Mesenchymal stem cell (in vitro differentiated cells and primary cell): ENCODE data around the gene SLC24A3.

ENCODE experiments used
- DNase-seq: peaks from one replicate; pipeline ENCODE4 v3.0.0-alpha.2; 2013
- H2AFZ ChIP-seq: one replicate; pipeline ENCODE4 v1.6.1; 2013; ENCODE audit warnings: low read depth, mild to moderate bottlenecking, control low read depth, inconsistent platforms, low read length, moderate library complexity
- H2AK5ac ChIP-seq: 2 replicates; pipeline ENCODE4 v1.6.1; 2013; ENCODE audit warnings: low read length, moderate library complexity, mild to moderate bottlenecking, inconsistent platforms; ENCODE audit not compliant: severe bottlenecking
- H2BK120ac ChIP-seq: one replicate; pipeline ENCODE4 v1.6.1; 2013; ENCODE audit warnings: low read depth, mild to moderate bottlenecking, inconsistent platforms, low read length, moderate library complexity
- H2BK12ac ChIP-seq, 2 experiments: one replicate each; pipeline ENCODE4 v1.6.1; 2013; ENCODE audit warnings: inconsistent platforms in 2 of 2, low read length in 2 of 2, mild to moderate bottlenecking in 2 of 2, moderate library complexity in 2 of 2, control low read depth in 1 of 2
- H2BK15ac ChIP-seq: one replicate; pipeline ENCODE4 v1.6.1; 2013; ENCODE audit warnings: mild to moderate bottlenecking, low read depth, inconsistent platforms; ENCODE audit not compliant: poor library complexity, severe bottlenecking
- H2BK5ac ChIP-seq: 2 replicates; pipeline ENCODE4 v1.6.1; 2013; ENCODE audit warnings: low read depth, mild to moderate bottlenecking, low read length, control low read depth, inconsistent platforms; ENCODE audit not compliant: poor library complexity, severe bottlenecking
- H3K14ac ChIP-seq, 2 experiments: one replicate each; pipeline ENCODE4 v1.6.1; 2013; ENCODE audit warnings: inconsistent platforms in 2 of 2, low read length in 2 of 2, control low read depth in 1 of 2, mild to moderate bottlenecking in 1 of 2, moderate library complexity in 1 of 2
- H3K18ac ChIP-seq, 2 experiments: one replicate each; pipeline ENCODE4 v1.6.1; 2013; ENCODE audit warnings: inconsistent platforms in 2 of 2, low read length in 2 of 2, control low read depth in 1 of 2, low read depth in 1 of 2, mild to moderate bottlenecking in 1 of 2
- H3K23ac ChIP-seq, 2 experiments: one replicate each; pipeline ENCODE4 v1.6.1; 2013; ENCODE audit warnings: inconsistent platforms in 2 of 2, low read length in 2 of 2, mild to moderate bottlenecking in 2 of 2, moderate library complexity in 2 of 2, control low read depth in 1 of 2
- H3K27ac ChIP-seq: 2 replicates; pipeline ENCODE4 v1.5.1; 2013; ENCODE audit warnings: mild to moderate bottlenecking, moderate library complexity, low read length, control low read depth, inconsistent platforms; ENCODE audit not compliant: poor library complexity, severe bottlenecking
- H3K27me3 ChIP-seq, 2 experiments: 2 replicates each; pipeline versions ENCODE4 v1.6.1 to v1.7.0; 2013; ENCODE audit warnings: low read length in 2 of 2, mild to moderate bottlenecking in 2 of 2, moderate library complexity in 2 of 2, control low read depth in 1 of 2, inconsistent platforms in 1 of 2; ENCODE audit not compliant: control insufficient read depth in 1 of 2, insufficient read depth in 1 of 2
- H3K36me3 ChIP-seq, 2 experiments: 2 replicates each; pipeline versions ENCODE4 v1.6.1 to v1.7.0; 2013; ENCODE audit warnings: low read length in 2 of 2, control low read depth in 1 of 2, inconsistent platforms in 1 of 2, low read depth in 1 of 2, mild to moderate bottlenecking in 1 of 2; ENCODE audit not compliant: insufficient read depth in 2 of 2, control insufficient read depth in 1 of 2
- H3K4ac ChIP-seq, 2 experiments: one replicate each; pipeline ENCODE4 v1.6.1; 2013; ENCODE audit warnings: inconsistent platforms in 2 of 2, low read length in 2 of 2, mild to moderate bottlenecking in 2 of 2, moderate library complexity in 2 of 2, control low read depth in 1 of 2, low read depth in 1 of 2
- H3K4me1 ChIP-seq: 2 replicates; pipeline ENCODE4 v1.6.1; 2013; ENCODE audit warnings: low read depth, low read length, control low read depth; ENCODE audit not compliant: control insufficient read depth, insufficient read depth
- H3K4me2 ChIP-seq: 2 replicates; pipeline ENCODE4 v1.6.1; 2013; ENCODE audit warnings: low read length, mild to moderate bottlenecking, inconsistent platforms; ENCODE audit not compliant: poor library complexity, severe bottlenecking
- H3K4me3 ChIP-seq, 2 experiments: 2 replicates each; pipeline versions ENCODE4 v1.5.1 to v1.7.0; 2013; ENCODE audit warnings: low read length in 2 of 2, mild to moderate bottlenecking in 2 of 2, control low read depth in 1 of 2, low read depth in 1 of 2; ENCODE audit not compliant: insufficient read depth in 1 of 2
- H3K79me1 ChIP-seq: replicated peaks from 2 replicates; pipeline ENCODE4 v1.6.1; 2013; ENCODE audit warnings: mild to moderate bottlenecking, control low read depth, low read length, inconsistent platforms; ENCODE audit not compliant: poor library complexity, severe bottlenecking
- H3K9ac ChIP-seq: 2 replicates; pipeline ENCODE4 v1.7.0; 2013; ENCODE audit warnings: mild to moderate bottlenecking, low read length, moderate library complexity
- H3K9me3 ChIP-seq: 2 replicates; pipeline ENCODE4 v1.7.0; 2013; ENCODE audit warnings: mild to moderate bottlenecking, low read length; ENCODE audit not compliant: control insufficient read depth
- H4K8ac ChIP-seq: one replicate; pipeline ENCODE4 v1.6.1; 2013; ENCODE audit warnings: inconsistent platforms, mild to moderate bottlenecking, low read length, moderate library complexity
- H4K91ac ChIP-seq: one replicate; pipeline ENCODE4 v1.6.1; 2013; ENCODE audit warnings: mild to moderate bottlenecking, low read length, inconsistent platforms
- WGBS: methylation state at CpG from one replicate; pipeline ENCODE4 v1.1.7; 2013; ENCODE audit warnings: mixed read lengths; 5-methylcytosine and 5-hydroxymethylcytosine counted together

Gene SLC24A3

GRCh38 chr20:19743640-19743995, 531.2 kb downstream of the SLC24A3 start:
- Histone ChIP-seq H2BK5ac (no peak overlapping the region), H2BK15ac (no peak overlapping the region), H2AFZ (no peak overlapping the region), H3K4me3 (no peak overlapping the region), H3K27ac (no peak overlapping the region), H4K8ac (no peak overlapping the region), H3K14ac (no peak overlapping the region), H3K23ac (no peak overlapping the region), H2BK120ac (no peak overlapping the region), H3K36me3 (no peaks in the 10 kb centered on the region), H2BK12ac (no peak overlapping the region), H3K4ac (no peak overlapping the region), H3K4me2 (no peak overlapping the region), H3K4me1 (no peaks in the 10 kb centered on the region), H3K18ac (no peak overlapping the region), H4K91ac (no peak overlapping the region), H3K79me1 (no peaks in the 10 kb centered on the region), H3K9ac (no peak overlapping the region), H2AK5ac (no peak overlapping the region), H3K27me3 (no peaks in the 10 kb centered on the region), H3K9me3 (peaks cover 8% of the 10 kb centered on the region)
- whole genome bisulfite sequencing, result 94% methylated on average over 1 of the region's 1 CpG
- DNase-seq, result no peak

- Histone ChIP-seq H2BK120ac (no peak overlapping the region), H3K18ac (no peak overlapping the region), H3K4me2 (no peak overlapping the region), H2AK5ac (no peak overlapping the region), H3K79me1 (no peaks in the 10 kb centered on the region), H3K9ac (no peak overlapping the region), H2BK12ac (no peak overlapping the region), H2BK15ac (no peak overlapping the region), H3K4ac (no peak overlapping the region), H3K9me3 (peaks cover 8% of the 10 kb centered on the region), H3K4me1 (no peaks in the 10 kb centered on the region), H3K23ac (no peak overlapping the region), H4K91ac (no peak overlapping the region), H3K27ac (no peak overlapping the region), H3K14ac (no peak overlapping the region), H2BK5ac (no peak overlapping the region), H4K8ac (no peak overlapping the region), H3K4me3 (no peak overlapping the region), H3K27me3 (no peaks in the 10 kb centered on the region), H2AFZ (no peak overlapping the region), H3K36me3 (no peaks in the 10 kb centered on the region)
- 81% methylated on average over 2 of the region's 3 CpGs for WGBS
- no peak for DNase-seq
Measured at GRCh38 chr20:19745106-19745505, 532.7 kb downstream of the SLC24A3 start.

GRCh38 chr20:19745584-19745983, 533.1 kb downstream of the SLC24A3 start:
- Histone ChIP-seq H3K27ac (no peak overlapping the region), H3K4me1 (no peaks in the 10 kb centered on the region), H2AK5ac (no peak overlapping the region), H3K36me3 (no peaks in the 10 kb centered on the region), H4K91ac (no peak overlapping the region), H2BK120ac (no peak overlapping the region), H3K18ac (no peak overlapping the region), H2BK15ac (no peak overlapping the region), H3K4ac (no peak overlapping the region), H3K9me3 (peaks cover 8% of the 10 kb centered on the region), H3K14ac (no peak overlapping the region), H3K23ac (no peak overlapping the region), H2BK12ac (no peak overlapping the region), H3K4me2 (no peak overlapping the region), H4K8ac (no peak overlapping the region), H2AFZ (no peak overlapping the region), H3K27me3 (no peaks in the 10 kb centered on the region), H3K4me3 (no peak overlapping the region), H3K9ac (no peak overlapping the region), H3K79me1 (no peaks in the 10 kb centered on the region), H2BK5ac (no peak overlapping the region)
- 60% methylated on average over 1 of the region's 1 CpG for WGBS
- DNase-seq, result no peak

GRCh38 chr20:19746396-19746795, 534.0 kb downstream of the SLC24A3 start:
- no peak for DNase-seq
- no peak overlapping the region for H3K14ac ChIP-seq
- no peaks in the 10 kb centered on the region for H3K4me1 ChIP-seq
- WGBS, result 100% methylated on average over 1 of the region's 1 CpG
- no peak overlapping the region for H4K91ac ChIP-seq
- H3K79me1 ChIP-seq, result no peaks in the 10 kb centered on the region
- H3K4ac ChIP-seq, result no peak overlapping the region
- no peak overlapping the region for H3K4me2 ChIP-seq
- no peak overlapping the region for H3K4me3 ChIP-seq
- no peak overlapping the region for H2BK5ac ChIP-seq
- no peak overlapping the region for H3K9ac ChIP-seq
- no peak overlapping the region for H2BK15ac ChIP-seq
- H3K36me3 ChIP-seq, result no peaks in the 10 kb centered on the region
- peaks cover 8% of the 10 kb centered on the region for H3K9me3 ChIP-seq
- no peak overlapping the region for H3K18ac ChIP-seq
- no peak overlapping the region for H2BK120ac ChIP-seq
- no peak overlapping the region for H3K23ac ChIP-seq
- H2AFZ ChIP-seq, result no peak overlapping the region
- no peaks in the 10 kb centered on the region for H3K27me3 ChIP-seq
- no peak overlapping the region for H2BK12ac ChIP-seq
- H2AK5ac ChIP-seq, result no peak overlapping the region
- H3K27ac ChIP-seq, result no peak overlapping the region
- H4K8ac ChIP-seq, result no peak overlapping the region
